Neural progenitor cell (in vitro differentiated cells): ENCODE data around the gene REEP3. TPM values are rescaled to one million over a fixed set of nuclear protein-coding genes. Genes with fewer than 3 reads are reported as not detected.
A peak's percentile ranks its signal among the peaks of the same experiment; 100 is the strongest.

Source experiments
- DNase-seq: peaks from one replicate; pipeline ENCODE4 v3.0.0-alpha.2; 2016; ENCODE audit warnings: low spot score
- H2AFZ ChIP-seq: fragments of 200-600 bp; sonication (generic); replicated peaks from 2 replicates; pipeline ENCODE4 v1.6.1; 2016; ENCODE audit warnings: antibody characterized with exemption
- H3F3A ChIP-seq: fragments of 200-600 bp; sonication (generic); 2 replicates; pipeline ENCODE4 v1.6.1; 2016; ENCODE audit warnings: antibody characterized with exemption, low read depth
- H3K27ac ChIP-seq: fragments of 200-600 bp; sonication (generic); 2 replicates; pipeline ENCODE4 v1.5.1; 2016; ENCODE audit warnings: mild to moderate bottlenecking
- H3K27me3 ChIP-seq: fragments of 200-600 bp; sonication (generic); 2 replicates; pipeline ENCODE4 v1.6.1; 2016; ENCODE audit warnings: mild to moderate bottlenecking, moderate library complexity
- H3K36me3 ChIP-seq: fragments of 200-600 bp; sonication (generic); 2 replicates; pipeline ENCODE4 v1.5.1; 2016
- H3K4me1 ChIP-seq: fragments of 200-600 bp; sonication (generic); 2 replicates; pipeline ENCODE4 v1.6.1; 2016; ENCODE audit warnings: mixed run types
- H3K4me2 ChIP-seq: fragments of 200-600 bp; sonication (generic); 2 replicates; pipeline ENCODE4 v1.6.1; 2016
- H3K4me3 ChIP-seq: fragments of 200-600 bp; sonication (generic); 2 replicates; pipeline ENCODE4 v1.5.1; 2016
- H3K79me2 ChIP-seq: fragments of 200-600 bp; sonication (generic); 2 replicates; pipeline ENCODE4 v1.6.1; 2016; ENCODE audit warnings: low read depth
- H3K9ac ChIP-seq: fragments of 200-600 bp; sonication (generic); 2 replicates; pipeline ENCODE4 v1.6.1; 2016
- H3K9me3 ChIP-seq: fragments of 200-600 bp; sonication (generic); 2 replicates; pipeline ENCODE4 v1.5.1; 2016; ENCODE audit warnings: low read depth
- H4K20me1 ChIP-seq: fragments of 200-600 bp; sonication (generic); 2 replicates; pipeline ENCODE4 v1.6.1; 2016; ENCODE audit warnings: low read depth
- H3K27ac Mint-ChIP-seq: 3 replicates; pipeline ENCODE4 v1.8.0; 2021; ENCODE audit warnings: mixed read lengths
- H3K27me3 Mint-ChIP-seq: 2 replicates; pipeline ENCODE4 v1.8.0; 2022; ENCODE audit warnings: low read depth, mild to moderate bottlenecking, inconsistent platforms, moderate library complexity, mixed read lengths; ENCODE audit not compliant: insufficient read depth
- H3K36me3 Mint-ChIP-seq: 3 replicates; pipeline ENCODE4 v1.8.0; 2021; ENCODE audit warnings: mixed read lengths
- H3K4me1 Mint-ChIP-seq: 3 replicates; pipeline ENCODE4 v1.8.0; 2021; ENCODE audit warnings: mixed read lengths
- H3K4me3 Mint-ChIP-seq: 3 replicates; pipeline ENCODE4 v1.8.0; 2021; ENCODE audit warnings: mild to moderate bottlenecking, moderate library complexity, mixed read lengths
- H3K9me3 Mint-ChIP-seq: 3 replicates; pipeline ENCODE4 v1.8.0; 2020; ENCODE audit warnings: mixed read lengths
- CTCF ChIP-seq: fragments of 200-600 bp; sonication (generic); IDR thresholded peaks from 2 replicates; pipeline ENCODE4 v1.5.1; 2017; ENCODE audit warnings: antibody characterized with exemption, mild to moderate bottlenecking
- EZH2 ChIP-seq: fragments of 200-600 bp; sonication (generic); IDR thresholded peaks from 2 replicates; pipeline ENCODE4 v1.6.1; 2017; ENCODE audit warnings: antibody characterized with exemption, mild to moderate bottlenecking, moderate library complexity
- EZH2phosphoT487 ChIP-seq: fragments of 200-600 bp; sonication (generic); IDR thresholded peaks from 2 replicates; pipeline ENCODE4 v1.6.1; 2017; ENCODE audit warnings: antibody characterized with exemption
- total RNA-seq: library from RNA; depleted of rRNA; stranded (reverse); fragments of >200 nt; gene quantifications from 2 replicates; pipeline ENCODE4 v1.2.3, GENCODE V29; 2015; ENCODE audit warnings: low replicate concordance

Gene REEP3
- total RNA-seq, 1 donor from 2014 or later = 42.0 TPM

- Mint-ChIP-seq H3K27ac (peak overlapping the region; percentile 13), H3K4me1 (peaks cover 14% of the 10 kb centered on the region), H3K9me3 (no peaks in the 10 kb centered on the region), H3K27me3 (no peaks in the 10 kb centered on the region), H3K4me3 (no peak overlapping the region), H3K36me3 (peaks cover 27% of the 10 kb centered on the region)
- H3K9me3 ChIP-seq = no peaks in the 10 kb centered on the region
- peaks cover 5% of the 10 kb centered on the region for H3F3A ChIP-seq
- H3K79me2 ChIP-seq = peaks cover 4% of the 10 kb centered on the region
- H3K4me2 ChIP-seq = no peak overlapping the region
- no peak for DNase-seq
- TF ChIP-seq EZH2 (no peak), EZH2phosphoT487 (no peak), CTCF (no peak)
- no peaks in the 10 kb centered on the region for H3K27me3 ChIP-seq
- H3K9ac ChIP-seq = no peak overlapping the region
- H3K4me1 ChIP-seq = peaks cover 13% of the 10 kb centered on the region
- no peak overlapping the region for H3K27ac ChIP-seq
- H4K20me1 ChIP-seq = no peaks in the 10 kb centered on the region
- H2AFZ ChIP-seq = no peak overlapping the region
- no peak overlapping the region for H3K4me3 ChIP-seq
- no peaks in the 10 kb centered on the region for H3K36me3 ChIP-seq
Measured at GRCh38 chr10:63573068-63573697, 52.0 kb downstream of the REEP3 start.

DNA sequence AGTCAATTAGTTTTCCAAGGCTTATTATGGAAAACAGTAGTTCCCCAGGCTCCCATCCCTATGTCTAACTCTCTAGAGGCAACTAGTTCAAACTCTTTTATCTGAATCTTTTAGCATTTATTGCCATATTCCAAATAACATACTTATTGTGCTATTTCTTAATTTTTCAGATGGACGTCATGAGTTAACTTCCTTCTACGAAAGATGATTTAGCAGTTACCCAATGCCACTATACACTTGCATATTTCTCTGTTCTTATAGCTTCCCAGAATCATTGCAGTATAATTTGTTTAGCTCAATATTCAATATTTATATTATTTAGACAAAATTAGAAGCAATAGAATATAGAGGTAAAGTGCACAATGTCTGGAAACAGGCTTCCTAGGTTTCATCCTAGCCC lies 52.8 kb downstream of the REEP3 start:
- Histone ChIP-seq H3K27me3 (no peaks in the 10 kb centered on the region), H3K4me3 (no peak overlapping the region), H3K79me2 (peaks cover 4% of the 10 kb centered on the region), H4K20me1 (no peaks in the 10 kb centered on the region), H2AFZ (no peak overlapping the region), H3K4me1 (peaks cover 13% of the 10 kb centered on the region), H3K9ac (no peak overlapping the region), H3F3A (peaks cover 5% of the 10 kb centered on the region), H3K9me3 (no peaks in the 10 kb centered on the region), H3K36me3 (no peaks in the 10 kb centered on the region), H3K27ac (no peak overlapping the region), H3K4me2 (no peak overlapping the region)
- Mint-ChIP-seq H3K27ac (no peak overlapping the region), H3K4me3 (no peak overlapping the region), H3K9me3 (no peaks in the 10 kb centered on the region), H3K27me3 (no peaks in the 10 kb centered on the region), H3K4me1 (peaks cover 16% of the 10 kb centered on the region), H3K36me3 (peaks cover 27% of the 10 kb centered on the region)
- no peak for TF ChIP-seq CTCF
- no peak for TF ChIP-seq EZH2phosphoT487
- no peak for TF ChIP-seq EZH2
- DNase-seq = no peak

DNA sequence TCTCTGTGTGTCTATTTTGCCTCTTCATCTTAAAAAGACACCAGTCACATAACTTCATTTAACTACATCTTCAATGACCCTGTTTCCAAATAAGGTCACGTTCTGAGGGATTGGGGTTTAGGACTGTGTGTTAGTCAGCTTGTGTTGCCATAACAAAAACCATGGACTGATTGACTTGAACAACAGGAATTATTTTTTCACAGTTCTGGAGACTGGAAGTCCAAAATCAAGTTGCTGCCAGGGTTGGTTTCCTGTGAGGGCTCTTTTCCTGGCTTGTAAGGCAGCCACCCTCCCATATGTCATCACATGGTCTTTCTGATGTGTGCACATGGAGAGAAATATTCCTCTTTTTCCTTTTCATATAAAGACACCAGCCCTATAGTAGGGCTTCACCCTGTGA lies 55.3 kb downstream of the REEP3 start:
- Histone ChIP-seq H3K27me3 (no peaks in the 10 kb centered on the region), H3K9me3 (no peaks in the 10 kb centered on the region), H3K27ac (no peak overlapping the region), H2AFZ (no peak overlapping the region), H3K79me2 (peaks cover 15% of the 10 kb centered on the region), H4K20me1 (no peaks in the 10 kb centered on the region), H3F3A (peaks cover 5% of the 10 kb centered on the region), H3K4me1 (peaks cover 19% of the 10 kb centered on the region), H3K4me2 (no peak overlapping the region), H3K9ac (no peak overlapping the region), H3K4me3 (no peak overlapping the region), H3K36me3 (no peaks in the 10 kb centered on the region)
- no peak overlapping the region for H3K27ac Mint-ChIP-seq
- no peaks in the 10 kb centered on the region for H3K27me3 Mint-ChIP-seq
- peaks cover 22% of the 10 kb centered on the region for H3K4me1 Mint-ChIP-seq
- H3K9me3 Mint-ChIP-seq = no peaks in the 10 kb centered on the region
- TF ChIP-seq EZH2 (no peak), EZH2phosphoT487 (no peak), CTCF (no peak)
- no peak for DNase-seq
- no peak overlapping the region for H3K4me3 Mint-ChIP-seq
- peaks cover 24% of the 10 kb centered on the region for H3K36me3 Mint-ChIP-seq
